22Rv1 (cell line): ENCODE data around the gene TMEM11.

Experiments used
- ZFX ChIP-seq: fragments of 450-650 bp; IDR thresholded peaks from 2 replicates; pipeline ENCODE4 v1.6.1; 2017; ENCODE audit warnings: antibody characterized with exemption, borderline replicate concordance
- TF ChIP-seq, protein P1 (sequence below): fragments of 450-650 bp; IDR thresholded peaks from 2 replicates; pipeline ENCODE4 v1.5.1; 2017; ENCODE audit warnings: mild to moderate bottlenecking

DNA sequence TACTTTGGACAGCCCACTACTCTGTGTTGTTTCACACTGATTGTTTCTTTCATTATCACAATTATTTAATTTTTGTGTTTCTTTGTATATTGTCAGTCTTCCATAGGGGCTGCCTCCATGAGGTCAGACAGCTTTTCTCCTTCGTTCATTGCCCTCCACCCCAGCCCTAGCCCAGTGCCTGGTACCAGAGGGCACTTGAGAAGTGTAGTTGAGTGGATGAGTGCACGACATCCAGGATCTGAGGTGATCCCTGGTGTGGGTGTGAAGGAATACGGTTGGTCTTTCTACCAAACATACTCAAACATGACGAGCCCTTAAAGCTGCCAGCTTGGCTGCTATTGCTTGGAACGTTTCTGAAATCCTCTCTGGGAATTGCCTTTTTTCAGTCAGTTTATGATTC lies 49.3 kb downstream of the TMEM11 start:
- TF ChIP-seq, protein P1, sequence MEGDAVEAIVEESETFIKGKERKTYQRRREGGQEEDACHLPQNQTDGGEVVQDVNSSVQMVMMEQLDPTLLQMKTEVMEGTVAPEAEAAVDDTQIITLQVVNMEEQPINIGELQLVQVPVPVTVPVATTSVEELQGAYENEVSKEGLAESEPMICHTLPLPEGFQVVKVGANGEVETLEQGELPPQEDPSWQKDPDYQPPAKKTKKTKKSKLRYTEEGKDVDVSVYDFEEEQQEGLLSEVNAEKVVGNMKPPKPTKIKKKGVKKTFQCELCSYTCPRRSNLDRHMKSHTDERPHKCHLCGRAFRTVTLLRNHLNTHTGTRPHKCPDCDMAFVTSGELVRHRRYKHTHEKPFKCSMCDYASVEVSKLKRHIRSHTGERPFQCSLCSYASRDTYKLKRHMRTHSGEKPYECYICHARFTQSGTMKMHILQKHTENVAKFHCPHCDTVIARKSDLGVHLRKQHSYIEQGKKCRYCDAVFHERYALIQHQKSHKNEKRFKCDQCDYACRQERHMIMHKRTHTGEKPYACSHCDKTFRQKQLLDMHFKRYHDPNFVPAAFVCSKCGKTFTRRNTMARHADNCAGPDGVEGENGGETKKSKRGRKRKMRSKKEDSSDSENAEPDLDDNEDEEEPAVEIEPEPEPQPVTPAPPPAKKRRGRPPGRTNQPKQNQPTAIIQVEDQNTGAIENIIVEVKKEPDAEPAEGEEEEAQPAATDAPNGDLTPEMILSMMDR: no peak
- TF ChIP-seq ZFX: no peak
